K562 (cell line): ENCODE data around the gene OTP. TPM values are rescaled to one million over a fixed set of nuclear protein-coding genes. Genes with fewer than 3 reads are reported as not detected.

Source experiments
- ATAC-seq: fragments of 200-7000 bp; cut with Tn5 transposase; 3 replicates; pipeline ENCODE4 v1.9.1; 2020; ENCODE audit warnings: moderate library complexity
- BruUV-seq: library from RNA; stranded (reverse); fragments of 400-500 nt; replicated peaks from 2 replicates; lab custom pipeline; 2021; lab: Mats Ljungman, UMichigan
- CTCF ChIA-PET: fragments of 300-600 bp; formaldehyde crosslinking; extraction: SDS; loops from one replicate; lab custom pipeline; 2021; ENCODE audit warnings: low intra/inter-chr PET ratio; lab: Yijun Ruan, JAX
- POLR2A ChIA-PET: fragments of 300-600, 350-650 bp; sonication (Branson Sonifier 250); formaldehyde crosslinking; extraction: SDS; loops from one replicate; lab custom pipeline; 2021; ENCODE audit warnings: antibody characterized with exemption, inconsistent platforms; lab: Yijun Ruan, JAX
- DNase-seq, 4 experiments: peaks; one replicate each; pipeline versions ENCODE4 v3.0.0 to v3.0.0-alpha.2; 2011 to 2018; ENCODE audit warnings: low spot score in 3 of 4, mixed read lengths in 3 of 4; ENCODE audit errors: extremely low read depth in 1 of 4
- FAIRE-seq: peaks from 2 replicates; lab custom pipeline; 2011; peaks lifted over from hg19 to GRCh38; lab: Jason Lieb, UNC
- H2AFZ ChIP-seq: 2 replicates; pipeline ENCODE4 v1.6.0; 2011; ENCODE audit warnings: low read depth, low read length, control low read depth, inconsistent platforms
- H3K27ac ChIP-seq: fragments of 200-600 bp; 3 replicates; pipeline ENCODE4 v1.8.0; 2011; ENCODE audit warnings: low read depth, mild to moderate bottlenecking, control low read depth, inconsistent platforms, low read length, moderate library complexity, mixed read lengths; ENCODE audit errors: extremely low read depth
- H3K27me3 ChIP-seq, 2 experiments: fragments of 300-600 bp in 1 of 2; 2 replicates in 1 of 2; 3 replicates in 1 of 2; pipeline versions ENCODE4 v1.6.0 to v1.8.0; 2011; ENCODE audit warnings: inconsistent platforms in 2 of 2, low read length in 2 of 2, mild to moderate bottlenecking in 1 of 2, mixed read lengths in 1 of 2, moderate library complexity in 1 of 2; ENCODE audit not compliant: control insufficient read depth in 2 of 2, insufficient read depth in 2 of 2
- H3K36me3 ChIP-seq: fragments of 300-600 bp; 3 replicates; pipeline ENCODE4 v1.8.0; 2011; ENCODE audit warnings: mild to moderate bottlenecking, low read length, inconsistent platforms; ENCODE audit not compliant: control insufficient read depth, insufficient read depth
- H3K4me1 ChIP-seq, 2 experiments: fragments of 200-600 bp in 1 of 2; replicated peaks in 1 of 2; 2 replicates in 1 of 2; 3 replicates in 1 of 2; pipeline versions ENCODE4 v1.5.1 to v1.8.0; 2011; ENCODE audit warnings: inconsistent platforms in 2 of 2, low read length in 2 of 2, mild to moderate bottlenecking in 1 of 2, mixed read lengths in 1 of 2, moderate library complexity in 1 of 2; ENCODE audit not compliant: control insufficient read depth in 2 of 2, insufficient read depth in 2 of 2
- H3K4me2 ChIP-seq: 2 replicates; pipeline ENCODE4 v1.6.1; 2011; ENCODE audit warnings: low read length, control low read depth, inconsistent platforms, mixed read lengths; ENCODE audit not compliant: insufficient read depth
- H3K4me3 ChIP-seq: fragments of 200-600 bp; sonication (generic), shearing (Covaris generic); 2 replicates; pipeline ENCODE4 v1.5.1; 2016; ENCODE audit warnings: control low read depth, inconsistent platforms
- H3K79me2 ChIP-seq: fragments of 200-600 bp; 3 replicates; pipeline ENCODE4 v1.8.0; 2011; ENCODE audit warnings: low read length, inconsistent platforms; ENCODE audit not compliant: control insufficient read depth, insufficient read depth
- H3K9ac ChIP-seq, 2 experiments: 2 replicates each; pipeline versions ENCODE4 v1.6.0 to v1.6.1; 2011; ENCODE audit warnings: low read depth in 2 of 2, low read length in 2 of 2, control low read depth in 1 of 2, inconsistent platforms in 1 of 2, mild to moderate bottlenecking in 1 of 2, mixed read lengths in 1 of 2; ENCODE audit not compliant: insufficient read depth in 1 of 2
- H3K9me1 ChIP-seq: one replicate; pipeline ENCODE4 v1.6.0; 2011; ENCODE audit warnings: inconsistent platforms, mild to moderate bottlenecking, low read length, moderate library complexity; ENCODE audit not compliant: control insufficient read depth, insufficient read depth
- H3K9me3 ChIP-seq: replicated peaks from 2 replicates; pipeline ENCODE4 v1.5.1; 2011; ENCODE audit warnings: low read depth, low read length, inconsistent platforms; ENCODE audit not compliant: control insufficient read depth, insufficient read depth
- H4K20me1 ChIP-seq: replicated peaks from 2 replicates; pipeline ENCODE4 v1.6.1; 2011; ENCODE audit warnings: low read length, inconsistent platforms, mixed read lengths; ENCODE audit not compliant: control insufficient read depth, insufficient read depth
- GTF2A2 ChIP-seq: IDR thresholded peaks from 2 replicates; pipeline ENCODE4 v1.6.1; 2016; ENCODE audit warnings: mild to moderate bottlenecking, missing genetic modification characterization, missing compliant biosample characterization
- ILK ChIP-seq: fragments of 450-650 bp; IDR thresholded peaks from 2 replicates; pipeline ENCODE4 v1.6.1; 2016; ENCODE audit warnings: missing genetic modification characterization, low read depth, mild to moderate bottlenecking, missing compliant biosample characterization, moderate library complexity, borderline replicate concordance
- KLF6 ChIP-seq: fragments of 250-450 bp; sonication (Bioruptor Pico); IDR thresholded peaks from 2 replicates; pipeline ENCODE4 v1.4.0; 2020; ENCODE audit warnings: mild to moderate bottlenecking, moderate library complexity, borderline replicate concordance
- MXI1 ChIP-seq: IDR thresholded peaks from 2 replicates; pipeline ENCODE4 v1.6.1; 2011; ENCODE audit warnings: low read depth, mild to moderate bottlenecking, improper control_type of control experiment, low read length
- NR4A1 ChIP-seq, 2 experiments: fragments of 250-450 bp in 1 of 2; fragments of 450-650 bp in 1 of 2; sonication (Bioruptor Pico) in 1 of 2; IDR thresholded peaks; 2 replicates each; pipeline versions ENCODE4 v1.4.0 to v1.6.1; 2016 to 2020; ENCODE audit warnings: mild to moderate bottlenecking in 2 of 2, missing compliant biosample characterization in 1 of 2, missing genetic modification characterization in 1 of 2, moderate library complexity in 1 of 2
- RFX1 ChIP-seq: fragments of 450-650 bp; IDR thresholded peaks from 2 replicates; pipeline ENCODE4 v1.6.1; 2016; ENCODE audit warnings: mild to moderate bottlenecking, moderate library complexity
- RFX5 ChIP-seq: IDR thresholded peaks from 2 replicates; pipeline ENCODE4 v1.6.1; 2011; ENCODE audit warnings: low read depth, mild to moderate bottlenecking, improper control_type of control experiment, low read length
- TAL1 ChIP-seq: fragments of 450-650 bp; IDR thresholded peaks from 2 replicates; pipeline ENCODE4 v1.6.1; 2016; ENCODE audit warnings: mild to moderate bottlenecking
- TRIM24 ChIP-seq, 2 experiments: fragments of 450-650 bp; IDR thresholded peaks; 2 replicates each; pipeline ENCODE4 v1.6.1; 2016
- XRCC5 ChIP-seq: fragments of 200-400 bp; formaldehyde crosslinking; IDR thresholded peaks from 2 replicates; pipeline ENCODE4 v1.6.1; 2017; ENCODE audit warnings: low read depth, mild to moderate bottlenecking, low read length
- ZNF12 ChIP-seq: sonication (generic); formaldehyde crosslinking; IDR thresholded peaks from 2 replicates; pipeline ENCODE4 v1.4.0; 2020; ENCODE audit warnings: mild to moderate bottlenecking, missing genetic modification reagents
- whole genome bisulfite sequencing: fragments of 100-300 bp; shearing (Covaris generic); methylation state at CpG from one replicate; pipeline ENCODE4 v1.1.6; 2016; ENCODE audit warnings: low coverage, mixed read lengths; ENCODE audit not compliant: insufficient coverage; ENCODE audit errors: missing lambda C conversion rate; 5-methylcytosine and 5-hydroxymethylcytosine counted together
- in situ Hi-C: fragments of 300-500 bp; cut with MboI; formaldehyde crosslinking; loops from 4 replicates; pipeline ENCODE4 v1.15.0; 2018; ENCODE audit warnings: inconsistent platforms, mixed read lengths
- intact Hi-C: fragments of 100-400 bp; cut with micrococcal nuclease; formaldehyde crosslinking; loops from 2 replicates; pipeline ENCODE4 v1.14.2; 2022
- polyA plus RNA-seq, 8 experiments: library from polyadenylated mRNA; depleted of rRNA in 4 of 8; stranded (reverse) in 5 of 8; unstranded in 3 of 8; fragments of >200 nt; fragmentation: Nextera tagmentation in 2 of 8; fragmentation: Illumina TruSeq in 1 of 8; extraction: Ambion mirVana in 2 of 8; extraction: Trizol in 1 of 8; gene quantifications; 2 replicates each; pipeline versions ENCODE4 v1.2.1 to v1.2.3, GENCODE V29; 2011 to 2014; ENCODE audit warnings: inconsistent platforms in 1 of 8, missing spikeins in 1 of 8
- total RNA-seq, 7 experiments: library from RNA; depleted of rRNA in 6 of 7; stranded (reverse); fragments of >200 nt in 6 of 7; fragmentation: Illumina TruSeq in 2 of 7; extraction: Trizol in 2 of 7; gene quantifications; 2 replicates each; pipeline versions ENCODE4 v1.2.1 to v1.2.3, GENCODE V29; 2011 to 2021; ENCODE audit warnings: low replicate concordance in 1 of 7
- TF ChIP-seq, protein P1 (sequence below): sonication (generic); formaldehyde crosslinking; IDR thresholded peaks from 2 replicates; pipeline ENCODE4 v1.8.0; 2022; ENCODE audit warnings: mild to moderate bottlenecking, missing genetic modification reagents
- TF ChIP-seq, protein P2 (sequence below): fragments of 250-450 bp; sonication (Bioruptor Pico); IDR thresholded peaks from 2 replicates; pipeline ENCODE4 v1.8.0; 2021; ENCODE audit warnings: mild to moderate bottlenecking, moderate library complexity
- TF ChIP-seq, protein P3 (sequence below): sonication (generic); formaldehyde crosslinking; IDR thresholded peaks from 2 replicates; pipeline ENCODE4 v1.5.0; 2020; ENCODE audit warnings: missing genetic modification reagents

Gene OTP
- total and polyA plus RNA-seq, 9 of the 15 experiments (the other 6 are each of a cell fraction or from before 2014, with no cell fraction given): 0.04 to 0.16 (median 0.06) TPM; not detected in 4

DNA sequence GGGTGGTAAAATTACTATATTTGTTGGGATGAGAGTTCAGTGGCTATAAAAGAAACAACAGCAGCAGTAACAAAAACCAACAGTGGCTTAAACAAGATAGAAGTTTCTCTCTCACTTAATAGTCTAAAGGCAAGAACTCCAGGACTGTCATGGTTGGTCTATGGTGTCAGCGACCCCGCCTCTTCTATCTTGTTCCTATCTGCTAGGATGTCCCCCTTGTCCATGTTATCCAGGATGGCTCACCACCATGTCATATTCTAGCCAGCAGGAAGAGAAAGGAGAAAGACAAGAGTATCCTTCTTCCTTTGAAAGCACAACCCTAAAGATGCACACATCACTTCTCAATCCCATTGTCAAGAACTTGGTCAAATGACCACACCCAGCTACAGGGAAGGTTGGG lies 11.3 kb upstream of the OTP start:
- H3K9me3 ChIP-seq: no peaks in the 10 kb centered on the region
- TF ChIP-seq TAL1: no peak
- no peak for TF ChIP-seq ZNF12
- no peak for TF ChIP-seq NR4A1 (CRISPR knock-in tag; IDR thresholded peaks at IDR 0.05)
- TF ChIP-seq NR4A1 (tag; IDR thresholded peaks at IDR 0.05): no peak
- TF ChIP-seq GTF2A2: no peak
- TF ChIP-seq MXI1: no peak
- TF ChIP-seq TRIM24 (IDR thresholded peaks at IDR 0.05): no peak
- TF ChIP-seq, protein P1, sequence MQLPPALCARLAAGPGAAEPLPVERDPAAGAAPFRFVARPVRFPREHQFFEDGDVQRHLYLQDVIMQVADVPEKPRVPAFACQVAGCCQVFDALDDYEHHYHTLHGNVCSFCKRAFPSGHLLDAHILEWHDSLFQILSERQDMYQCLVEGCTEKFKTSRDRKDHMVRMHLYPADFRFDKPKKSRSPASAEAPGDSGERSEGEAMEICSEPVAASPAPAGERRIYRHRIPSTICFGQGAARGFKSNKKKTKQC (CRISPR knock-in tag): no peak
- no peak for TF ChIP-seq ILK (tag)
- TF ChIP-seq RFX1: no peak
- TF ChIP-seq, protein P2, sequence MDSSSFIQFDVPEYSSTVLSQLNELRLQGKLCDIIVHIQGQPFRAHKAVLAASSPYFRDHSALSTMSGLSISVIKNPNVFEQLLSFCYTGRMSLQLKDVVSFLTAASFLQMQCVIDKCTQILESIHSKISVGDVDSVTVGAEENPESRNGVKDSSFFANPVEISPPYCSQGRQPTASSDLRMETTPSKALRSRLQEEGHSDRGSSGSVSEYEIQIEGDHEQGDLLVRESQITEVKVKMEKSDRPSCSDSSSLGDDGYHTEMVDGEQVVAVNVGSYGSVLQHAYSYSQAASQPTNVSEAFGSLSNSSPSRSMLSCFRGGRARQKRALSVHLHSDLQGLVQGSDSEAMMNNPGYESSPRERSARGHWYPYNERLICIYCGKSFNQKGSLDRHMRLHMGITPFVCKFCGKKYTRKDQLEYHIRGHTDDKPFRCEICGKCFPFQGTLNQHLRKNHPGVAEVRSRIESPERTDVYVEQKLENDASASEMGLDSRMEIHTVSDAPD (CRISPR knock-in tag): no peak
- no peak for TF ChIP-seq KLF6
- TF ChIP-seq XRCC5: no peak
- TF ChIP-seq, protein P3, sequence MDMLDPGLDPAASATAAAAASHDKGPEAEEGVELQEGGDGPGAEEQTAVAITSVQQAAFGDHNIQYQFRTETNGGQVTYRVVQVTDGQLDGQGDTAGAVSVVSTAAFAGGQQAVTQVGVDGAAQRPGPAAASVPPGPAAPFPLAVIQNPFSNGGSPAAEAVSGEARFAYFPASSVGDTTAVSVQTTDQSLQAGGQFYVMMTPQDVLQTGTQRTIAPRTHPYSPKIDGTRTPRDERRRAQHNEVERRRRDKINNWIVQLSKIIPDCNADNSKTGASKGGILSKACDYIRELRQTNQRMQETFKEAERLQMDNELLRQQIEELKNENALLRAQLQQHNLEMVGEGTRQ (CRISPR knock-in tag): no peak
- TF ChIP-seq RFX5: no peak
- TF ChIP-seq, all 486 proteins: peak for 0
- POLR2A ChIA-PET: interaction anchor here (0.7 kb wide), 1 partner anchor 687 kb away, joined by 3 read pairs; no protein-coding TSS in a partner anchor
- Histone ChIP-seq H3K36me3 (no peaks in the 10 kb centered on the region), H3K4me1 (peaks cover 0 to 10% of the 10 kb centered on the region in 2 experiments; a peak in 1 of 5 replicates), H3K9me1 (no peaks in the 10 kb centered on the region), H3K4me3 (no peak overlapping the region), H3K79me2 (no peaks in the 10 kb centered on the region), H3K27ac (no peak overlapping the region), H4K20me1 (no peaks in the 10 kb centered on the region), H3K27me3 (peaks cover 2 to 10% of the 10 kb centered on the region in 2 experiments; a peak in 3 of 5 replicates), H3K9ac (no peak overlapping the region), H2AFZ (no peak overlapping the region), H3K4me2 (no peak overlapping the region)
- in situ Hi-C loops (loop anchor here (10.0 kb wide), 1 partner anchor 305 kb away; no protein-coding TSS in a partner anchor), intact Hi-C loops (loop anchor here (10.0 kb wide), 2 partner anchors 75 to 335 kb away; no protein-coding TSS in a partner anchor)
- FAIRE-seq (no peak), ATAC-seq (no peak), DNase-seq (no peak)
- CTCF ChIA-PET: no interaction called here
- 5% methylated on average over 2 of the region's 2 CpGs for WGBS
- BruUV-seq: no TSS peak
